Stimulated activated CD8-positive, alpha-beta memory T cell treated with anti-CD3 and anti-CD28 coated beads, Interleukin-15, amount 100 ng/mL, for 48 hours (primary cell): ENCODE results near the gene EDEM2.
"Not testable (repeated sequence)": the region's sequence is repeated elsewhere in the genome, so short reads cannot be mapped to it uniquely, and the experiment has no call there.

Experiments used
- DNase-seq, 2 donors: peaks; one replicate each; pipeline ENCODE4 v3.0.0-alpha.2; 2020; ENCODE audit warnings: low read depth in 2 of 2

Gene EDEM2, protein sequence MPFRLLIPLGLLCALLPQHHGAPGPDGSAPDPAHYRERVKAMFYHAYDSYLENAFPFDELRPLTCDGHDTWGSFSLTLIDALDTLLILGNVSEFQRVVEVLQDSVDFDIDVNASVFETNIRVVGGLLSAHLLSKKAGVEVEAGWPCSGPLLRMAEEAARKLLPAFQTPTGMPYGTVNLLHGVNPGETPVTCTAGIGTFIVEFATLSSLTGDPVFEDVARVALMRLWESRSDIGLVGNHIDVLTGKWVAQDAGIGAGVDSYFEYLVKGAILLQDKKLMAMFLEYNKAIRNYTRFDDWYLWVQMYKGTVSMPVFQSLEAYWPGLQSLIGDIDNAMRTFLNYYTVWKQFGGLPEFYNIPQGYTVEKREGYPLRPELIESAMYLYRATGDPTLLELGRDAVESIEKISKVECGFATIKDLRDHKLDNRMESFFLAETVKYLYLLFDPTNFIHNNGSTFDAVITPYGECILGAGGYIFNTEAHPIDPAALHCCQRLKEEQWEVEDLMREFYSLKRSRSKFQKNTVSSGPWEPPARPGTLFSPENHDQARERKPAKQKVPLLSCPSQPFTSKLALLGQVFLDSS

DNA sequence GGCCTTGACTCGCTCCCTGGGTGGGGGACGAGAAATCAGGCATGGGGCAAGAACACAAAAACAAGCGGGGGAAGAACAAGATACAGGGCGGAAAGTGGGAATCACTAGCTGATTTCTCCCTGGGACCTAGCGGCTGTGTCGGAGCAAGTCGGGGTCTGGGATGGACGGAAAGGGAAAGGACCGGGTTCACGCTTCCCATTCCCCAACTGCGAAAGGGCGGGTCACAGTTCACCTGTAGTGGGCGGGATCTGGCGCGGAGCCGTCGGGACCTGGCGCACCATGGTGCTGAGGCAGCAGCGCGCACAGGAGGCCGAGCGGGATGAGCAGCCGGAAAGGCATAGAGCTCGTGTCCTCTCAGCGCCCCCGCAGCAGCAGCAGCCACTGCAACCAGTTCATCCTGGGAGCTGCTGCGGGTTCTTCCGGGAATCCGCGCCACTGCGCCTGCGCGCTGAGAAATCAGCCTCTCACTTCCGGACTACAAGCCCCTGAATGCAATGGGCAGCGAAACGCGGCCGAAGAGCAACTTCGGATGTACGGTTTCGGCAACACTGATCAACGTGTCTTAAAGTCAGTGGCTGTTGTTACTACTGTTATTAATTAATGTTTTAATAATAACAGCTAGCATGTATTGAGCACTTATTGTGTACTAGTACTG, at the start of gene EDEM2:
TSS of gene EDEM2 (minus strand) at position 417 of the 655 bp plus-strand sequence. CDS start at position 339, 78 bp downstream.
- DNase-seq = peak; percentile 92 to 93

DNA sequence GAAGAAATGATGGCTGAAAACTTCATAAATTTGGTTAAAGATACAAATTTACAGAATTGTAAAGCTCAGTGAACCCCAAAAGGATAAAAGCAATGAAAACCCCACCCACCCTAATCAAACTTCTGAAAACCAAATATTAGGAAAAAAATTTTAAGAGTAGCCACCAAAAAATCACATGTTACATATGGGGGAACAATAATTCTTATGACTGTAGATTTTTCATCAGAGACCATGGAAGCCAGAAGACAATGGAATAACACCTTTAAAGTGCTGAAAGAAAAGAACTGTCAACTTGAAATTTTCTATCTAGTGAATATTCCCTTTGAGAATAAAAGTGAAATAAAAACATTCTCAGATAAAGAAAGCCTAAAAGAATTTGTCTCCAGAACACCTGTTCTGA, 49.2 kb upstream of the EDEM2 start:
- no peak for DNase-seq

DNA sequence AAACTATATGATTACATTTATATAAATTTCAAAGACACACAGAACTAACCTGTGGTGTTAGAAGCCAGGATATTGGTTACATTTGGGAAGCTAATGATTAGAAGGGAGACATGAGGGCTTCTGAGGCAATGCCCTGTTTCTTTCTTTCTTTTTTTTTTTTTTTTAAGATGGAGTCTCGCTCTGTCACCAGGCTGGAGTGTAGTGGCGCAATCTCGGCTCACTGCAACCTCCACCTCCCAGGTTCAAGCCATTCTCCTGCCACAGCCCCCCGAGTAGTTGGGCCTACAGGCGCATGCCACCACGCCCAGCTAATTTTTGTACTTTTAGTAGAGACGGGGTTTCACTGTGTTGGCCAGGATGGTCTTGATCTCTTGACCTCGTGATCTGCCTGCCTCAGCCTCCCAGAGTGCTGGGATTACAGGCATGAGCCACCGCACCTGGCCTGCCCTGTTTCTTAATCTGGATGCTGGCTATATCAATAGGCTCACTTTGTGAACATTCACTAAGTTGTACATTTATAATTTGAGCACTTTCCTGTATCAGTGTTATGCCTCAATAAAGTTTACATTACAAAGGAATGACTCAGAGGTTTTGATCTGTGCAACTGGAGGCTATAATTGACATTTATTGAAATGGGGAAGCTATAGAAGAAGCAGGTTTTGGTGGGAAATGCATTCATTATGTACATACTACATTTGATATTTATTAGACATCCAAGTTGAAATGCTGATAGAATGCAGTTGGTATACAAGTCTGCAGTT, 46.1 kb upstream of the EDEM2 start:
- DNase-seq = not testable (repeated sequence)

DNA sequence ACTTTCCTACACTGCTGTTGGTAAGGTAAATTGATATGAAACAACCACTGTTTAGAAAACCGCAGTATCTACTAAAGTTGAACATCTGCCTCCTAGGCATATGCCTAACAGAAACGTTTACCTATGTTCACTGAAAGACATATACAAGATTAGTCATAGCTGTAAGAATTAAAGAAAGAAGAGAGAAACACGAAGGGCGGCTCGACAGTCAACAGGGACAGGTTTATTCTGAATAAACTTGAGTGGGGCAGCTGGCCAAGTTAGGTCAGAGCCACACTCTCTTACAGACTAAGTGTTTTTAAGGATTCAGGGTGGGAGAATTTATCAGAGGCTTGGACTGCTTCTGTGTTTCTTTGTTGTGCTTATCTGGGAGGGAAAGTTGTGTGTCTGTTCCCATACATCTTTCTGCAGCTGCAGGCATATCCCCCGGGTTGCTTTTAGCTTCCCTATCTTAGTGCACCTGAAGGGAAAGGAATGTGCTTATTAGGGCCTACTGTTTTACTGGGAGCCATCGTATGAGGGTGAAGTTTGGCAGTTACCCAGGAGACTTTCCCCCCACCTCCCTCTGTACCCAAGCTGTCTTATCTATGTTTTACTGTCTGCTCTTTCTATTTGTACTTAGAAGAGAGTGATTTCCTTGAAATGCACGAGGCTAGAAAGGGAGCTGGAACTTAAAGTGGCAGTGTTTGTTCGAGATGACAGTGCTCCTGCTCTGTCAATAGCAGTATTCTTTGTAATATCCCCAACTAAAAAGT, 45.2 kb upstream of the EDEM2 start:
- no peak for DNase-seq

DNA sequence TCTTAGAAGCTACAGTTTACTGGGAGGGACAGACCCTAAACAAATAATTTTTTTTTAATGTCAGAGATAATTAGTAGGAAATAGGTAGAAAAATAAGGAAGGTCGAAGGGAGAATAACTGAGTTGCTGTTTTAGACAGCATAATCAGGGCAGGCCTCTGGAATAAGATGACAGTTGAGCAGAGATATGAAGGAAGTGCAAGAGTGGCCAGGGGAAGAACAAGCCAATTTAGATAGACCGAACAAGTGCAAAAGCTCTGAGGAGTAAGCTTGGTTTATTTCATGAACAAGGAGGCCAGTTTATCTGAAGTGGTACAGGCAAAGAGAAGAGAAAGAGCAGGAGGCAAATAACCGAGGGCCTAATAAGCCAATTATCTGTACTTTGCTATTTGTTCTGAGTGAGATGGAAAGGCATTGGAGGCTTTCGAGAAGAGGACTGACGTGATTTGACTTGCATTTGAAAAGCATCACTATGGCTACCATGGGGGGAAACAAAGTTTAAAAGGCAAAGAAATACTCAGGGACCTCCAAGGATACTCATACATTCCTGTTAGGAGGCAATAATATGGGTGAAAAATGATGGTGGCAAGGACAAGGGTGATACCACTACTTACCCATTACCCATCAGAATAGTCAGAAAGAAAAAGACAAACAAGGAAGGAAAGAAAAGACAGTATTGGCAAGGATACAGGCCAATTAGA, 44.4 kb upstream of the EDEM2 start:
- no peak for DNase-seq

DNA sequence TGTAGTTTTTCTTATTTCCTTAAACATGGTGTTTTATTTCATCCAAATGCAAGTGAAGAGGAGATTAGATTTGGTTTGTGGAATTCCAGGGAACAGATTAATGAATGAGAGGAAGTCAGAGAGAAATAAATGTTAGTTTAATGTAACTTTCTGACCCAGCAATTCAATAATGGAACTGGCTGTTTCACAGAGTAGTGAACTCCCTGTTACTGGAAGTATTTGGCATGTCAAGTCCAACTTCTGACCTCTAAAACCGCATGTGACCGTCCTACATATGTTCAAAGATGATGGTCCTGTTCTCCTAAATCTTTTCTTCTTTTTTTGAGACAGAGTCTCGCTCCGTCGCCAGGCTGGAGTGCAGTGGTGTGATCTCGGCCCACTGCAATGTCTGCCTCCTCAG, 43.4 kb upstream of the EDEM2 start:
- no peak for DNase-seq

DNA sequence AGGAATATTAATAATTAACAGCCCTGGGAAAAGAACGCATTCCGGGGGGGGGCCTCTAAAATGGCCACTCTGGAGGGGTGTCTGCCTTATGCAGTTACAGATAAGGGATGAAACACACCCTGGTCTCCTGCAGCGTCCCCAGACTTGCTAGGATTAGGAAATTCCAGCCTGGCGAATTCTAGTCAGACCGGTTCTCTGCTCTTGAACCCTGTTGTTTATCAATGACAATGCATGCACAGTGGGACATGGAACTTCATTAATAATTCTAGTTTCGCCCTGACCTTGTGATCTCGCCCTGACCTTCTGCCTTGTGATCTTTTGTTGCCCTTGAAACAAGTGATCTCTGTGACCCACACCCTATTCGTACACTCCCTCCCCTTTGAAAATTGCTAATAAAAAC, 42.1 kb upstream of the EDEM2 start:
- DNase-seq = not testable (repeated sequence)

DNA sequence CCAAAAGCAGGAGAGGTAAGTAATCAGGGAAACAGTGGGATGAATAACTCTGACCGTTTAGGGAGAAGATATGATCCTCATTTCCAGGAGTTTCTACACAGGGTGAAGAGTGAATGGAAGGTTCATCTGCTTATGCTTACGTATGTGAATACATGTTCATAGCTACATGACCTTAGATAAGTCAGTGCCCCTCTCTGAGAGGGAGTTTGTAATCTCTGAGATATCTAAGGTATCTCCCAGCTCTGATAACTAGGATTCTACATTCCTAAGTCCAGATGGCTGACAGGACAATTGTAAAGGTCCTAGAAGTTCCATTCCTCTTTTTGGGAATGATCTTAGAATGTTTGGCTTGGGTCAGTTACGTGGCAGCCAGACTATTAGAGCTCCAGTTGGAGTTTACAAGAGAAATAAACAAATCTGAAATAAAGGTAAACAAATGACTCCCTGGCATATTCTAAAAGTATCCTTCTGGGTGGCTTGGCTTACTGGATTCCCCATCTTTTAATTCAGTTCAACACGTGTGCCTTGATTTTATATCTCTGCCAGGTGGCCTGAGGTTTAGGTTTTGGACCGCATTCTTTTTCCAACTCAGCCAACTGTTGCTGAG, 40.6 kb upstream of the EDEM2 start:
- no peak for DNase-seq

DNA sequence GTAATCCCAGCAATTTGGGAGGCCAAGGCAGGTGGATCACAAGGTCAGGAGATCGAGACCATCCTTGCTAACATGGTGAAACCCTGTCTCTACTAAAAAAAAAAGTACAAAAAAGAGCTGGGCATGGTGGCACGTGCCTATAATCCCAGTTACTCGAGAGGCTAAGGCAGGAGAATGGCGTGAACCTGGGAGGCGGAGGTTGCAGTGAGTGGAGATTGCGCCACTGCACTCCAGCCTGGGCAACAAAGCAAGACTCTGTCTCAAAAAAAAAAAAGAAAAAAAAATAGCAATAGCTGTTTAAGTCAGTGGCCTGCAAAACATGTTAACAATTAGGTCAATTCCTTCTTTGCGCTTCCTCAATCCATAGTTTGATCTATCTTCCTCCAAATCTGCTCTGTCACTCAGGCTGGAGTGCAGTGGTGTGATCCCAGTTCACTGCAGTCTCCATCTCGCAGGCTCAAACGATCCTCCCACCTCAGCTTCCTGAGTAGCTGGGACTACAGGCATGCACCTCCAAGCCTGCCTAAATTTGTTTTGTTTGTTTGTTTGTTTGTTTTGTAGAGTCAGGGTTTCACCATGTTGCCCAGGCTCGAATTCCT, 39.7 kb upstream of the EDEM2 start:
- DNase-seq = not testable (repeated sequence)

DNA sequence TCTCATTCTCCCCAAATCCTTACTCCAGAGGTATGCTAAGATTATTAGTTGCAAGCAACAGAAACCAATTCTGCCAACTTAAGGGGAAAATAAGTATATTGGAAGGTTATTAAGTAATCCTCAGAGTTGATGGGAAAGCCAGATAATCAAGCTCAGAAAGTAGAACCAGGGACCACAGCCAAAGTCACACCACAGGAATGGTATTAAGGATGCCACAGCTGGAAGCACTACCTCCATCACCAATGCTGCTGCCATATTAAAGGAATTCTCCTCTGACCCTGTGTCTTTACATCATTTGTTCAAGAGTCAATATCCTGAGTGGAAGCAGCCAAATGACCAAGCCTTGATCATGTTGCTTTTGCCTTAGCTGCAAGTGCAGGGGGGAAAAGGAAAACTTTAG, 34.6 kb upstream of the EDEM2 start:
- DNase-seq = no peak

DNA sequence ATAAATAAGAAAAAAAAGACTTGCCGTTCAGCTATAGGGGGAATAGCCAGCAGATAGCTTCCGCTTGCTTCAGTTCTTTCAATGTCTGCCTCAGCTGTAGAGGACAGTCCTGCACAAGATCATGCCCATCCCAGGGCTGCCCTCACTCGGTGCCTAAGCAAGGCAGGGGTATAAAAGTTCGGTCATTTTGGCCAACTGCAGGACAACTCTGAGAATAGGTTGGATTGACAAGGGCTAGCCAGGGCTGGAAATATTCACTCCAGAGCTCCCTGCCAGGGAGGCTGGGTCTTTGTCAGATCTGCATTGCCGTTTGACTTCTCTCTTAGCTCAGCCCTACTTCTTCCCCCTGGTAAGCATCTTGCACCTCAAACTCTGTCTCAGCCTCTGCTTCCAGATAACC, 33.1 kb upstream of the EDEM2 start:
- no peak for DNase-seq

DNA sequence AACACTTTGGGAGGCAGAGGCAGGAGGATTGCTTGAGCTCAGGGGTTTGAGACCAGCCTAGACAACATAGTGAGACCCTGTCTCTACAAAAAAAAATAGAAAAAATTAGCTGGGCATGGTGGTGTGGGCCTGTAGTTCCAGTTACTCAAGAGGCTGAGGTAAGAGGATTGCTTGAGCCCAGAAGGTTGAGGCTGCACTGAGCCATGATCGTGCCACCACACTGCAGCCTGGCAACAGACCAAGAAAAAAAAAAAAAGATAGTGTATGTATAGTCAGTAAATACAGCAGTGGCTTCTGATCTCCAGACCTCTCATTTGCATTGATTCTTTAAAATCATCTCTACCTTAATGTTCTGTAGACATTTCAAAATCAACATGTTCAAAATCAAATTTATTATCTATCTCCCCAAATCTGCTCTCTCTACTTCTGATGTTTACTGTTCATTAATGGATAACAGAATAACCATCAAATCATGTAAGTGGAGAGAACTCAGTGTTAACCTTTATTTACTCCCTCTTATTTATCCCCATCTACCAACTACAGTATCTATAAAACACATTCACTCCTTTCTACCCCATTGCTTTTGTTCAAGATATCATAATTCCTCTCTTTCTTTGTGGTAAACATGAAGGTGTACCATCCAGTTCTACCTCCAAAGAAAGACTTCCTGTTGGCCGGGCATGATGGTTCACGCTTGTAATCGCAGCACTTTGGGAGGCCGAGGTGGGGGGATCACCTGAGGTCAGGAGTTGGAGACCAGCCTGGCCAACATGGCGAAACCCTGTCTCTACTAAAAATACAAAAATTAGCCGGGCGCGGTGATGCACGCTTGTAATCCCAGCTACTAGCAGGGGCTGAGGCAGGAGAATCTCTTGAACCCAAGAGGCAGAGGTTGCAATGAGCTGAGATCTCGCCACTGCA, 32.4 kb upstream of the EDEM2 start:
- no peak for DNase-seq

DNA sequence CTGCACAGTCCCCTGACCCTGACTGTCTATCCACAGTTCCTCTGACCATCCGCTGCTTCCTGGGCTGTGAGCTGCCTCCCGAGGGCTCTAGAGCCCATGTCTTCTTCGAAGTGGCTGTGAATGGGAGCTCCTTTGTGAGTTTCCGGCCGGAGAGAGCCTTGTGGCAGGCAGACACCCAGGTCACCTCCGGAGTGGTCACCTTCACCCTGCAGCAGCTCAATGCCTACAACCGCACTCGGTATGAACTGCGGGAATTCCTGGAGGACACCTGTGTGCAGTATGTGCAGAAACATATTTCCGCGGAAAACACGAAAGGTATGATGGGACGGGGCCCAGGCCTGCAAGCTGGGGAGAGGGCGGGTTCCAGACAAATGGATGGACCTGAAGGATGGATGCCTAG, 29.0 kb upstream of the EDEM2 start:
- DNase-seq = no peak

DNA sequence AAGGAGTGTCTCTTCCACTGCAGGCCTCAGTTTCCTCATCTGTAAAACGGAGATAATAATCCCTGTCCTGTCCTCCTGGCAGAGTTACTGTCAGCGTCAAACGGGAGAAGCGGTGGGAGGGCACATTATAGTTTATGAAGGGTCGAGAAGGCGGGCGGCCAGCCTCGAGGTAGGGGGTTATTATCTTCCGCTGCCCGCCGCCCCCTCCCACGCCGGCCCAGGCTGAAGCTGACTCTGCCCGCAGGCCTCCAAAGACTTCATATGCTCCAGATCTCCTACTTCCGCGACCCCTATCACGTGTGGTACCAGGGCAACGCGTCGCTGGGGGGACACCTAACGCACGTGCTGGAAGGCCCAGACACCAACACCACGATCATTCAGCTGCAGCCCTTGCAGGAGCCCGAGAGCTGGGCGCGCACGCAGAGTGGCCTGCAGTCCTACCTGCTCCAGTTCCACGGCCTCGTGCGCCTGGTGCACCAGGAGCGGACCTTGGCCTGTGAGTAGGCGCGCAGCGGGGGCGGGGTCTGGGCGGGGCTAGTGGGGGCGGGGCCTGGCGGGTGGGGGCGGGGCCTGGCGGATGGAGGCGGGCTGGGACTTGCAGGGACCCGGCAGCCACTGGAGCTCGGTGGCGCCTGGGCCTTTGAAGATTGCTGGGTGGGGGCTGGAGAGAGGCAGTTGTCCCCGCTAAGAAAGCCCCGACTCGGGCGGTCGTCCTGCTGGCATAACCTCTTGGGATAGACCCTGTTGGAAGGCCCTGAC, 27.5 kb upstream of the EDEM2 start:
- DNase-seq = no peak

DNA sequence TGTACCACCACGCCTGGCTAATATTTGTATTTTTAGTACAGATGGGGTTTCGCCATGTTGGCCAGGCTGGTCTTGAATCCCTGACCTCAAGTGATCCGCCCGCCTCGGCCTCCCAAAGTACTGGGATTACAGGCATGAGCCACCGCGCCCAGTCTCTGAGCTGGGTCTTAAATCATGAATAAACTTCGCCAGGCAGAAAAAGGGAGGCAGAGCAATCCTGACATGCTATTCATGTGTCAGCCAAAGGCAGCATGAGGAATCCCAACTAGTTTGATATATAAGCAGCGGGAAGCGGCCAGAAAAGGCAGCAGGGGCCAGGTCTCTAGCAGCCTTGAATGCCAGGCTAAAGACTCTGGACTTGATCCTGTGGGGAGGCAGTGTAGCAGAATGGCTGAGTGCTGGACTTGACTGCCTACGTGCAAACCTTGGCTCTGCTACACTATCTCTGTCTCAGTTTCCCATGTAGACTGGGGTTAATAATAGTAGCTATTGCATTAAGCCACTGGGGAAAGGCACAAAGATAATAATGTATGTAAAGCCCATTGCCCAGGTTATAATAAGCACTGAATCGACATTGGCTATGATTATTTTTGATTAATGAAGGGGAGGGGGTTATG, 26.5 kb upstream of the EDEM2 start:
- no peak for DNase-seq

DNA sequence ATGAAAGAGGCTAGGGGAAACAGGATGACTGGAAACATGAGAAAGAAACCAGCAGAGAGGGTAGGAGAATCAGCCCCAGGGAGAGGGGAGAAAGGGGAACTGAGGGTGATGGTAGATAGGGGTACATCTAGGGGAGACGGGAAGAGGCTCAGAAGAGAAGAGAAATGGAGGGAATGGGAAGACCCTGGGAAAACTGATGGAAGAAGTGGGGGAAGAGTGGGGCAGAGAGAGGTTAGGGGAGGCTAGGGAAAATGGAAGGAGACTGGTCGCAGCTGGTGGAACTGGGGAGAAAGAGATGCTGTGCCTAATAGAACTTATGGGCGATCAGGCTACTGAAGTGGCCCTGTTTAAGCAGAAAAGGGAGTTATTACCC, 25.3 kb upstream of the EDEM2 start:
- DNase-seq = no peak

DNA sequence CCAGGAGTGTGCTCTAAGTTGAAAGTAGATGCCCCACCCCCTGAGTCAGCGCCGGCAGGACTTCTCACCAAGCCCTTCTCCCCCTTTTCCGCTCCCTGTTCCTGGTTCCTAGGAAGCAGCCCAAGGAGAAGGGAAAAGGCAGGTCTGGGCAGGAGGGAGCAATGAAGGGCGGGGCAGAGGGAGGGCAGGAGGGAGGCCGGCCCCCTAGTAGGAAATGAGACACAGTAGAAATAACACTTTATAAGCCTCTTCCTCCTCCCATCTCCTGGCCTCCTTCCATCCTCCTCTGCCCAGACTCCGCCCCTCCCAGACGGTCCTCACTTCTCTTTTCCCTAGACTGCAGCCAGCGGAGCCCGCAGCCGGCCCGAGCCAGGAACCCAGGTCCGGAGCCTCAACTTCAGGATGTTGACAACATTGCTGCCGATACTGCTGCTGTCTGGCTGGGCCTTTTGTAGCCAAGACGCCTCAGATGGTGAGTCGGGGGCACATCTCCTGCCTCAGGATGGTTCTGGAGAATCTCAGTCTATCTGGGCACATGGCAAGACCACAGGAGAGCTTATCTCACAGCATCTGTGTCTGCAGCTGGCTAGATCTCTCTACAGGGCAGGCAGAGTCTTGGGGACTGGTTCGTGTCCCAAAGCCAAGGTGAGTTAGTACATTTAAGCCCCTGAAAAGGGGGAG, 24.8 kb upstream of the EDEM2 start, which contains the start of gene PROCR:
TSS of gene PROCR (plus strand) at position 320 of the 681 bp plus-strand sequence. CDS start at position 403, 83 bp downstream.
- DNase-seq = no peak
